Measurements from ENCODE around the gene THNSL1.

GRCh38 chr10:25052012-25052411, 35.6 kb downstream of the THNSL1 start:
- TF ChIP-seq CTCF (IDR thresholded peaks at IDR 0.05) (no peak), POLR2A (IDR thresholded peaks at IDR 0.05) (no peak)
